ENCODE measurements around the gene SGMS1.

SGMS1 gene

DNA sequence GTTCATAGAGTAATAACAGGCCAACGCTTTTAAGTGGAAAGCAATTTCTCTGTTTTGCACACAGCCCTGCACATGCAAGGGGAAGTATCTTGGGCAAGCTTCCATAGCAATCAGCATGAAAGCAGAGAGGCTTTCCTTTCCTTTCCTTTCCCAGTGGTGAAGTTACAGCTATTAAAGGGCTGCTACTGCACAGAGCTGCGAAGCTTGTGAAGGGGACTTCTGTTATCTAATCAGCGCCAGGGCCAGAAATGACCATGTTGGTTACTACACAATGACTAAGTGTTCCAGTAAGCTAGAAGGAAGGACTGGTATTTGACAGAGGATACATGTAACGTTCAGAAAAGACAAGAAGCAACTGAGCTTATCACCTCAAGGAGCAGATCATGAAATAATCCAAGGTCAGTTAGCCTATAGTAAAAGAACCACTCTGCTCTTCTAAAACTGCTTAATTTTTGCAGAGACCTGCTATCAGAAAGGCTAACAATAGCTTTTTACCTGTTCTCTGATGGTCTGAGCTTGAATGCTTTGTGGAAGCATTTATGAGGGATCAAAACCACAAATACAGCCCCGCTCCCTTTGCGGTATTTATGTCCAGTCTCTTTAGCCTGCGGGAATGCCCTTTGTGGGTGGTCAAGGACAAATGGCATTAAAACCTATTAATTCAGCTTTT is 45.9 kb downstream of the SGMS1 start:
- Mint-ChIP-seq H3K27ac (peak overlapping the region in 2 of 3 experiments; percentile 33 to 34), H3K27me3 (ENCODE audit: low read depth) (no peaks in the 10 kb centered on the region), H3K4me3 (no peak overlapping the region), H3K4me1 (peaks cover 26% of the 10 kb centered on the region), H3K9me3 (peaks cover 5% of the 10 kb centered on the region), H3K36me3 (ENCODE audit: low read depth) (peaks cover 3% of the 10 kb centered on the region)
- TF ChIP-seq, protein P1, sequence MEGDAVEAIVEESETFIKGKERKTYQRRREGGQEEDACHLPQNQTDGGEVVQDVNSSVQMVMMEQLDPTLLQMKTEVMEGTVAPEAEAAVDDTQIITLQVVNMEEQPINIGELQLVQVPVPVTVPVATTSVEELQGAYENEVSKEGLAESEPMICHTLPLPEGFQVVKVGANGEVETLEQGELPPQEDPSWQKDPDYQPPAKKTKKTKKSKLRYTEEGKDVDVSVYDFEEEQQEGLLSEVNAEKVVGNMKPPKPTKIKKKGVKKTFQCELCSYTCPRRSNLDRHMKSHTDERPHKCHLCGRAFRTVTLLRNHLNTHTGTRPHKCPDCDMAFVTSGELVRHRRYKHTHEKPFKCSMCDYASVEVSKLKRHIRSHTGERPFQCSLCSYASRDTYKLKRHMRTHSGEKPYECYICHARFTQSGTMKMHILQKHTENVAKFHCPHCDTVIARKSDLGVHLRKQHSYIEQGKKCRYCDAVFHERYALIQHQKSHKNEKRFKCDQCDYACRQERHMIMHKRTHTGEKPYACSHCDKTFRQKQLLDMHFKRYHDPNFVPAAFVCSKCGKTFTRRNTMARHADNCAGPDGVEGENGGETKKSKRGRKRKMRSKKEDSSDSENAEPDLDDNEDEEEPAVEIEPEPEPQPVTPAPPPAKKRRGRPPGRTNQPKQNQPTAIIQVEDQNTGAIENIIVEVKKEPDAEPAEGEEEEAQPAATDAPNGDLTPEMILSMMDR (IDR thresholded peaks at IDR 0.05; ENCODE audit: unreplicated experiment in 3 of 3) = no peak

DNA sequence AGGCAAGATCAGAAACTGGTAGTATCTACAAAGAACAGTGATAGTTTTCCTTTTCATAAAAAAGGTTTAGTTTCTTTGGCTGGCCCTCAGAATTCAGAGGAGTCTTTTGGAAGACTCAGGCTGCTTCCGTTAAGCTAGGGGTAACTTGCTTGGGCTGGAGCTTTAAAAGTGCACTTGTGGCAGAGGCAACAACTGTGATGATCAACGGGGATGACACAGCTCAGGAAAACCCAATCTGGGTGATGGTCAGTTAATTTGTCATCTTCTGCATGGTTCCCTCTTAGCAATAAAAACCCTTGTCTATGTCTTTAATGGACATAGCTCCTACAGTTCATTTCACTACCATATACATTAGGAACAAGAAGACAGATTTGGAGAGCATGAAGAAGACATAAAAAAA is 46.7 kb downstream of the SGMS1 start:
- Mint-ChIP-seq H3K27me3 (ENCODE audit: low read depth) (no peaks in the 10 kb centered on the region), H3K36me3 (ENCODE audit: low read depth) (peaks cover 3% of the 10 kb centered on the region), H3K4me3 (no peak overlapping the region), H3K9me3 (peaks cover 5% of the 10 kb centered on the region), H3K27ac (peak overlapping the region in 1 of 3 experiments; percentile 28), H3K4me1 (peaks cover 34% of the 10 kb centered on the region)
- TF ChIP-seq, protein P1 (IDR thresholded peaks at IDR 0.05; ENCODE audit: unreplicated experiment in 3 of 3) = no peak

- Mint-ChIP-seq H3K4me1 (peaks cover 34% of the 10 kb centered on the region), H3K36me3 (ENCODE audit: low read depth) (peaks cover 3% of the 10 kb centered on the region), H3K27me3 (ENCODE audit: low read depth) (no peaks in the 10 kb centered on the region), H3K27ac (no peak overlapping the region), H3K4me3 (no peak overlapping the region), H3K9me3 (peaks cover 5% of the 10 kb centered on the region)
- TF ChIP-seq, protein P1 (IDR thresholded peaks at IDR 0.05; ENCODE audit: unreplicated experiment in 3 of 3) = no peak
Observed at GRCh38 chr10:50576245-50576815, 47.4 kb downstream of the SGMS1 start.

DNA sequence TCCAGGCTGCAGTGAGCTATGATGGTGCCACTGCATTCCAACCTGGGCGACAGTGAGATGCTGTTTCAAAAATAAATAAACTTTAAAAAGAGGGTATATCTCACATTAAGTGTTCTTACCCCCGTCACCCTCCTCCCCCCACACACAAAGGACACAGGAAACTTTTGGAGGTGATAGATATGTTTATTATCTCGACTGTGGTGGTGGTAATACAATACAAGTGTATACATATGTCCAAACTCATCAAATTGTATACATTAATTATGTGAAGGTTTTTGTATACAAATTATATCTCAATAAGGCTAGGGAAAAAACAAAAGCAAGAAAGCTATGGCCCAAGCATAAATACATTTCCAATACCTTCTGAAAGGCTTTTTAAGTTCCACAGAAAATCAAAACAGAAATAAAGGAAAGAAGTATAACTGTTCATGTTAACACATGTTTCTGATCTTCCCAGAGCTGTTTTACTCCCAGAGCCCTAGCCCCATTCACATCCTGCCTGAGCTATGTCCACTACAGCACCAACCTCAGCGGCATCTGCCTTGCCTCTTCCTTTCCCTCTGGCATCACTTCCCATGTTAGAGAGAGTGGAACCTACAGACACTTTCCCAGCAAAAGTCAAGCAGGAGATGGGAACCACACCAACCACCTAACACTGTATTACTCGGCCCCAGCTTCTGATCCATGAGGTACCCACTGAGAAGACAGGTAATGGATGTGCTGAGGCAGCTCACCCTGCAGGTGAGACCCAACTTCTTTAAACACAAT is 48.1 kb downstream of the SGMS1 start:
- no peak overlapping the region for H3K4me3 Mint-ChIP-seq
- H3K27ac Mint-ChIP-seq = no peak overlapping the region
- peaks cover 3% of the 10 kb centered on the region for H3K36me3 Mint-ChIP-seq (ENCODE audit: low read depth)
- peaks cover 5% of the 10 kb centered on the region for H3K9me3 Mint-ChIP-seq
- TF ChIP-seq, protein P1 (IDR thresholded peaks at IDR 0.05; ENCODE audit: unreplicated experiment in 3 of 3) = no peak
- H3K27me3 Mint-ChIP-seq (ENCODE audit: low read depth) = no peaks in the 10 kb centered on the region
- peaks cover 34% of the 10 kb centered on the region for H3K4me1 Mint-ChIP-seq

DNA sequence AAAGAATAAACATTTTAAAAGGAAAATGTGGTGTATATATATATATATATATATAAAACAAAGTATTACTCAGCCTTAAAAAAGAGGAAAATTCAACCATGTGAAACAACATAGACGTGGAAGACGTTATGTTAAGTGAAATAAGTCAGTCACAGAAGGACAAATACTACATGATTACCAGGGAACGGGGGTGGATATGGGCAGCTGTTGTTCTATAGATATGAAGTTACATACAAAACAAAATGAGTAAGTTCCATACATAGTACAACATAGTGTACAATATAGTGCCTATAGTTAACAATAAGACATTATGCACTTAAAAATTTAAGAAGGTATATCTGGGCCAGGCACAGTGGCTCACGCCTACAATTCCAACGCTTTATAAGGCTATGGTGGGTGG is 48.8 kb downstream of the SGMS1 start:
- peaks cover 5% of the 10 kb centered on the region for H3K9me3 Mint-ChIP-seq
- peaks cover 34% of the 10 kb centered on the region for H3K4me1 Mint-ChIP-seq
- no peak overlapping the region for H3K4me3 Mint-ChIP-seq
- no peak overlapping the region for H3K27ac Mint-ChIP-seq
- H3K27me3 Mint-ChIP-seq (ENCODE audit: low read depth) = no peaks in the 10 kb centered on the region
- H3K36me3 Mint-ChIP-seq (ENCODE audit: low read depth) = peaks cover 3% of the 10 kb centered on the region
- TF ChIP-seq, protein P1 (IDR thresholded peaks at IDR 0.05; ENCODE audit: unreplicated experiment in 3 of 3) = no peak
